Lower leg skin (tissue), 4 donors: ENCODE measurements around the gene TTC23. TPM values are rescaled to one million over a fixed set of nuclear protein-coding genes. Genes with fewer than 3 reads are reported as not detected.
A peak's percentile ranks its signal among the peaks of the same experiment; 100 is the strongest.

ENCODE experiments used
- DNase-seq, 2 donors: peaks; one replicate each; pipeline ENCODE4 v3.0.0-alpha.2; 2019; ENCODE audit warnings: low spot score in 2 of 2
- H3K4me3 ChIP-seq: fragments of 200-600 bp; sonication (generic); 2 replicates; pipeline ENCODE4 v1.5.1; 2017; ENCODE audit warnings: mild to moderate bottlenecking, low read depth; ENCODE audit not compliant: poor library complexity, severe bottlenecking
- POLR2A ChIP-seq, 2 donors: fragments of 450-650 bp; IDR thresholded peaks; one replicate each; pipeline ENCODE4 v1.6.1; 2016 to 2017; ENCODE audit warnings: antibody characterized with exemption in 2 of 2, mild to moderate bottlenecking in 1 of 2, moderate library complexity in 1 of 2
- WGBS, 2 donors: methylation state at CpG; one replicate each; pipeline ENCODE4 v1.1.5; 2018; 5-methylcytosine and 5-hydroxymethylcytosine counted together
- intact Hi-C: fragments of 100-400 bp; cut with DNase I; formaldehyde crosslinking; loops from one replicate; pipeline ENCODE4 v1.15.0; 2023; ENCODE audit warnings: low total_unique reads
- total RNA-seq, 4 donors: library from RNA; depleted of rRNA; stranded (reverse); fragments of >200 nt; gene quantifications; one replicate each; pipeline ENCODE4 v1.1.0, GENCODE V29; 2016
- TF ChIP-seq, protein P1 (sequence below), 3 donors: fragments of 450-650 bp; IDR thresholded peaks; one replicate each; pipeline ENCODE4 v1.5.1; 2016; ENCODE audit warnings: antibody characterized with exemption in 3 of 3, mild to moderate bottlenecking in 3 of 3, moderate library complexity in 2 of 3

TTC23 gene
- total RNA-seq, 4 donors from 2014 or later: 16.3 to 23.7 (median 20.0) TPM

- no peak overlapping the region for H3K4me3 ChIP-seq
- 49 to 53% methylated on average over 8 of the region's 8 CpGs for WGBS, 2 donors
- no peak for DNase-seq
- TF ChIP-seq, protein P1, sequence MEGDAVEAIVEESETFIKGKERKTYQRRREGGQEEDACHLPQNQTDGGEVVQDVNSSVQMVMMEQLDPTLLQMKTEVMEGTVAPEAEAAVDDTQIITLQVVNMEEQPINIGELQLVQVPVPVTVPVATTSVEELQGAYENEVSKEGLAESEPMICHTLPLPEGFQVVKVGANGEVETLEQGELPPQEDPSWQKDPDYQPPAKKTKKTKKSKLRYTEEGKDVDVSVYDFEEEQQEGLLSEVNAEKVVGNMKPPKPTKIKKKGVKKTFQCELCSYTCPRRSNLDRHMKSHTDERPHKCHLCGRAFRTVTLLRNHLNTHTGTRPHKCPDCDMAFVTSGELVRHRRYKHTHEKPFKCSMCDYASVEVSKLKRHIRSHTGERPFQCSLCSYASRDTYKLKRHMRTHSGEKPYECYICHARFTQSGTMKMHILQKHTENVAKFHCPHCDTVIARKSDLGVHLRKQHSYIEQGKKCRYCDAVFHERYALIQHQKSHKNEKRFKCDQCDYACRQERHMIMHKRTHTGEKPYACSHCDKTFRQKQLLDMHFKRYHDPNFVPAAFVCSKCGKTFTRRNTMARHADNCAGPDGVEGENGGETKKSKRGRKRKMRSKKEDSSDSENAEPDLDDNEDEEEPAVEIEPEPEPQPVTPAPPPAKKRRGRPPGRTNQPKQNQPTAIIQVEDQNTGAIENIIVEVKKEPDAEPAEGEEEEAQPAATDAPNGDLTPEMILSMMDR (IDR thresholded peaks at IDR 0.05): no peak
- TF ChIP-seq POLR2A (IDR thresholded peaks at IDR 0.05): no peak
- intact Hi-C loops: no loop called here
Measured at GRCh38 chr15:99110581-99111320, 138.6 kb downstream of the TTC23 start.

DNA sequence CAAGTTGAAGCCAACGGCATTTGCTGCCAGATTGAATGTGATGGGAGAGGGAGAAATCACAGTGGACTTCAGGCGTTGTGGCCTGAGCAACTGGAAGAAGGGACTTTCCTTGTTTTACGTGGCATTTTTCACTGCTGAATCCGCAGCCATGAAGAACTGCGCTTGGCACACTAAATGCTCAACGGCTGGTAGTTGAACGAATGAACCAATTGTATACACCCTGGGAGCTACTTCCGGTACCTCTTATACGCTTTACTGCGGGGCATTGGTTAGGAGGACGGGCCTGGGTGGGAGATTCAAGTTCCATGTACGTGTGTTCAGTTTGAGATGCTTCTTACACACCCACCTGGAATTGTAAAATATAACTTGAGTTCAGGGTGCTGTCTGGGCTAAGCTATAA, 139.3 kb downstream of the TTC23 start:
- TF ChIP-seq, protein P1 (IDR thresholded peaks at IDR 0.05): no peak
- TF ChIP-seq POLR2A (IDR thresholded peaks at IDR 0.05): no peak
- DNase-seq: no peak
- WGBS, 2 donors: 78 to 91% methylated on average over 12 of the region's 12 CpGs
- no peak overlapping the region for H3K4me3 ChIP-seq
- intact Hi-C loops: no loop called here

GRCh38 chr15:99109555-99110021, 139.8 kb downstream of the TTC23 start:
- DNase-seq: no peak
- WGBS, 2 donors: 81 to 85% methylated on average over 10 of the region's 10 CpGs
- no peak overlapping the region for H3K4me3 ChIP-seq
- TF ChIP-seq POLR2A (IDR thresholded peaks at IDR 0.05): no peak
- TF ChIP-seq, protein P1 (IDR thresholded peaks at IDR 0.05): no peak
- intact Hi-C loops: no loop called here

- 85% methylated on average over 5 of the region's 5 CpGs for WGBS, 2 donors
- TF ChIP-seq, protein P1 (IDR thresholded peaks at IDR 0.05): no peak
- no peak for TF ChIP-seq POLR2A (IDR thresholded peaks at IDR 0.05)
- no peak overlapping the region for H3K4me3 ChIP-seq
- no peak for DNase-seq
- intact Hi-C loops: no loop called here
Measured at GRCh38 chr15:99108993-99109392, 140.4 kb downstream of the TTC23 start.

- 55 to 60% methylated on average over 15 of the region's 15 CpGs for WGBS, 2 donors
- intact Hi-C loops: no loop called here
- DNase-seq: peak in 1 of 2 donors; percentile 85
- TF ChIP-seq, protein P1 (IDR thresholded peaks at IDR 0.05): no peak
- no peak for TF ChIP-seq POLR2A (IDR thresholded peaks at IDR 0.05)
- H3K4me3 ChIP-seq: no peak overlapping the region
Measured at GRCh38 chr15:99106417-99107220, 142.8 kb downstream of the TTC23 start.
